GM19099 (cell line): ENCODE measurements around the gene TPGS1.

Experiments used
- POLR2A ChIP-seq: IDR thresholded peaks from 3 replicates; pipeline ENCODE4 v1.6.1; 2011; ENCODE audit warnings: low read depth; ENCODE audit not compliant: insufficient read length; ENCODE audit errors: extremely low read depth

The TPGS1 gene

DNA sequence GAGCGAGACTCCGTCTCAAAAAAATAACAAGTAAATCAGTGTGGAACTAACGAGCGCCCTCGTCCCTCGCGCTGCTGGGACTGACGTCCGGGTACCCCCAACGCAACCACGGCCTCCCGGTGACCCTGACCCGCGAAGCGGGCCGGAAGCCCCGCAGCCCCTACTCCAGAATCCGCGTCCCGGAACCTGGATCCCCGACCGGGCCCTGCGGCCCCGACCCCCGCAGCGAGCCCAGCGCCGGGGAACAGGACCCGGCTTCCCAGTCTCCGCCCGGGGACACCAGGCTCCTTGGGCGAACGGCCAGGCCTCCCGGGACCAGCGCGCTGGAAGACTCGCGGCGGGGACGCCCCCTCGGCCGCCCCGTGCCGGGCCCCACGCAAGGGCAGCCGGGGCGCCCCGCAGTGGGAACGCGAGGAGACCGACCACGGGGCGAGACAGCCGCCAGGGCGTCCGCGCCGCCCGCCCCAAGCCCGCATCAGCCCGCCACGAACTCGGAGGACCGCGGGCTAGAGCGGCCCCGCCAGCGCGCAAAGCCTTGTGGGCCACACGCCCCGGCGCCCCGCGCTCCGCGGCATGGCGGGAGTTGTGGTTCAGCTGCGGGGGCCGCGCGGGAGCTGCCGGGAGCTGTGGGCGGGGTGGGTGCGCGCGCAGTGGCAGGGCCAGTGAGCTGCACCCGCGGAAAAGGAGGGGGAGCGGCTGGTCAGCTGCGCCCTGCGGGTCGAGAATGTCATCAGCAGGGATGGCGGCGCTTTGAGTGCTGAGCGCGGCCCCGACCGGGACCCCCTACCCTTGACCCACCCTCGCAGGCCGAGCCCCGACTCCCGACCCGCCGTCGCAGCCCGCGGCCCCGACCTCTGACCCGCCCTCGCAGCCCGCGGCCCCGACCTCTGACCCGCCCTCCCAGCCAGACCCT, 18.5 kb upstream of the TPGS1 start:
- peak; percentile 84 for TF ChIP-seq POLR2A

DNA sequence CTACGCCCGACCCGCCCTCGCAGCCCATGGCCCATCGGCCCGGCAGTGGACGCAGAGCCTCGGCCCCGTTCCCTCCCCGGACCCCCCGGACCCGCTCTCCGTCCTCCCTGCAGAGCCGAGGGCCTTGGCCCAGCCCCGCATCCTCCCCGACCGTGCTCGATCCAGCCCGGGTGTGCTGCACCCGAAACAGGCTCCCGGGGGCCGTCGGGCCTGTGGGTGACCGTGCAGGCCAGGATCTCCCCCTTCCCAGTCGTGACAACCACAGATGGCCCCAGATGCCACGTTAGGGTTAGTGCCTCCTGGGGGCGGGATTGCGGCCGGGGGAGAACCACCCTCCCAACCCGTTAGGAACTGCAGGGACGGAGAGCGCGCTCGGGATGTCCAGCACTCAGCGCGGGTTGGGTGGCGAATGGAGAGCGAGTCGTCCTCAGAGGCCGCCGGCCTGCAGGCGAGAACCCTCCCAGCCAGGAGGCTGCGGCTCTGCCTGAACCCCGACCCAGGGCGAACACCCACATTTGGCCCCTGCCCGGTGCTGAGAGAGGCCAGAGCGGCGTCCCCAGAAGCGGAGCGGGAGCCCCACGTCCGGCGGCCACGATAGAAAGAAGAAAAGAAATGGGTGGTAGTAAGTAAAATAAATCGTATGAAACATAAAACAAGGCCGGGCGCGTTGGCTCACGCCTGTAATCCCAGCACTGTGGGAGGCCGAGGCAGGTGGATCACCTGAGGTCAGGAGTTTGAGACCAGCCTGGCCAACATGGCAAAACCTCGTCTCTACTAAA, 17.7 kb upstream of the TPGS1 start:
- TF ChIP-seq POLR2A, result no peak

DNA sequence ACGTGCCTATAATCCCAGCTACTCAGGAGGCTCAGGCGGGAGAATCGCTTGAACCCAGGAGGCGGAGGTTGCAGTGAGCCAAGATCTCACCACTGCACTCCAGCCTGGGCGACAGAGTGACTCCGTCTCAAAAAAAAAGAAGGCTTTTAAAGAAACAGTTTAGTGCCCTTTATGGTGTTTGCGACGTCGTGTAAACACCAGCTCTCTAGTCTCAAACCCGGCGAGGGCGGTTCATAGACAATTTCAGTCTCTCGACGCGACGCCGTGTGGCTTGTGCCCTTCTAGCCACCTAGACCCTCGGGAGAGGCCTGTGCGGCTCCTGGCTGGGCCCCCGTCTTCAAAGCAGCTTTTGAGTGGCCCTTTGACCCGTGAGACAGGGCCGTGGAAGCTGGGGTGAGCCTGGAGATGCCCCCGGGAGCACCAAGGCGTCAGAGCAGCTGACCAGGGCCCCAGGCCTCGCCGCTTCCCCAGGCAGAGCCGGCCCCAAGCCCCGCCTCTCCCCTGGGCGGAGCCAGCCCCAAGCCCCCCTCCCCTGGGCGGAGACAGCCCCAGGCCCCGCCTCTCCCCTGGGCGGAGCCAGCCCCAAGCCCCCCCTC, 16.1 kb upstream of the TPGS1 start:
- TF ChIP-seq POLR2A, result no peak

DNA sequence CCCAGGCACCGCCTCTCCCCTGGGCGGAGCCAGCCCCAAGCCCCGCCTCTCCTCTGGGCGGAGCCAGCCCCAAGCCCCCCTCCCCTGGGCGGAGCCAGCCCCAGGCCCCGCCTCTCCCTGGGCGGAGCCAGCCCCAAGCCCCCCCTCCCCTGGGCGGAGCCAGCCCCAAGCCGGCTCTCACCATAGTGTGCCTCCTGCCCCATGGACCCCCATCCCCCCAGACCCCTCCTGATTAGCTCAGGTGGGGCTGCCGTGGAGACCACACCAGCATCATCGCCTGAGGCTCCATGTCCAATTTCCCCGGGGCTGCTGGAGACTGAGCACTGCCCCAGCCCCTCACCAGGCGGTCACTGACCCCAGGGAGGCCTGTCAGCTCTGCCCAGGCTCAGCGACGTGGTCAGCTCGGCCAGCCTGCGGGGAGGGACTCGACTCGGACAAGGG, 15.2 kb upstream of the TPGS1 start:
- TF ChIP-seq POLR2A, result no peak

DNA sequence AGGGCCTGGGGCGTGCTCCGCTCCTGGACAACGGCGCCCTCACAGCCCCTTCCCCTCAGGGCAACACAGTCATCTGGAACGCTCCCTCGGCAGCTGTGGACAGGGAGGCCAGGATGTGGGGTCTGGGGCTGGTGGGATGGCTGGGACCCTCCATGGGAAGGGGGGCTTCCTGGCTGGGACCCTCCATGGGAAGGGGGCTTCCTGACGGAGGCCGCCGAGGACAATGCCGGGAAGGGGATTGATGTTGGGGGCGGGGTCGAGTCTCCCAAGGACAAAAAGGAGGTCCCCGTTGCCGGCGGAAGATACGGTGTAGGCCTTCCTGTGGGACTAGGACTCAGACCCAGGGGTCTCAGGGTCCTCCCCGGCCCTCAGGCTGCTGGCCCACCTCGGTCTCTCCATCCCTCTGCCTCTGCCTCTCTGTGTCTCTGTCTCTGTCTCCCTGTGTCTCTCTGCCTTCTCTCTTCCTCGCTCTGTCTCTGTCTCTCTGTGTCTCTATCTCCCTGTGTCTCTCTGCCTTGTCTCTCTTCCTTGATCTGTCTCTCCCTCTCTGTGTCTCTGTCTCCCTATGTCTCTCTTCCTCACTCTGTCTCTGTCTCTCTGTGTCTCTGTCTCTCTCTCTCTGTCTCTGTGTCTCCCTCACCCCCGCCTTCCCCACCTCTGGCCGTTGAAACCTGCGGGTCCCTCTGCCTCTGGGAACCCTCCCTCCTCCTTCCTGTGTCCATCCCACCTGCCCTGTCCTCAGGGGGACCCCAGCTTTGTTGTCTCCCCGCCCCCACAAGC, 13.7 kb upstream of the TPGS1 start:
- TF ChIP-seq POLR2A, result no peak

DNA sequence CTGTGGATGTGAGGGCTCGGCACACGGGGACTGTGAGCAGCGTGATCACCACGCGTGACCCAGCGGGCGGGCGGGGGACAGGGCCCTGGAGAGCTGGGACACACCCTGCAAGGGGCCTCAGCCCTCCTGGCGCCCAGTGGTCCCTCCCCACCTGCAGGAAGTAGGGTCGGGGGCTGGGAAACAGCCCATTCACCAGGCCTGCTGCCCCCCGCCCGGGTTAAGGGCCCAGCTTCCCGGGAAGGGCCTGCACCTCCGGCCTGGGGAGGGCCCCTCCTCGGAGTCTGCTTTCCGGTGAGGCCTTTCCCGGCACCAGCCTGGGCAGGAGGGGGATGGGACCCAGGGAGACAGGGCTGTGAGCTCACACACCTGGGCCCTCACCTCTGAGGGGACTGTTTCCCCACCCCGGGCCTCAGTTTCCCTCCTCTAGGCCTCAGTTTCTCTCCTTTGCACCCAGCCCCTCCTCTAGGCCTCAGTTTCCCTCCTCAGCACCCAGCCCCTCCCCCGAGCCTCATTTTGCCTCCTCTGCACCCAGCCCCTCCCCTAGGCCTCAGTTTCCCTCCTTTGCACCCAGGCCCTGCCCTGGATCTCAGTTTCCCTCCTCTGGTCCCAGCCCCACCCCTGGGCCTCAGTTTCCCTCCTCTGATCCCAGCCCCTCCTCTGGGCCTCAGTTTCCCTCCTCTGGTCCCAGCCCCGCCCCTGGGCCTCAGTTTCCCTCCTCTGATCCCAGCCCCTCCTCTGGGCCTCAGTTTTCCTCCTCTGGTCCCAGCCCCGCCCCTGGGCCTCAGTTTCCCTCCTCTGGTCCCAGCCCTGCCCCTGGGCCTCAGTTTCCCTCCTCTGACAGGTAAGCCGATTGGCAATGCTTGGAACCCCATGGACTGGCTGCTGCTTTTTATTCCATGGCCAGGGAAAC, 12.9 kb upstream of the TPGS1 start:
- no peak for TF ChIP-seq POLR2A

DNA sequence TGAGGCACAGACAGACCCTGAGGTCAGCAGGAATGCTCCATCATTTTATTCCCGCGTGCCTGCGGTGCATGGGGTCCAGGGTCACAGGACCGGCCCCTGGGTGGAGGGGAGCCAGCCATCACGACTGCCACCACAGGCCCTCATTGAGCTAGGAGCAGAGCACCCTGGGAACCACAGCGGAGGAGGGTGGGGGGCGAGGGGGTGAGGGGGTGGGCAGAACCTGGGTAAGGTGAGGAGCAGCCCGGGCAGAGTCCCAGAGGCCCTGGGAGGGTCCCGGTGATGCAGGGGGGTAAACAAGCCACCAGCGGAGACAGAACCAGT, 12.3 kb upstream of the TPGS1 start:
- TF ChIP-seq POLR2A, result no peak

DNA sequence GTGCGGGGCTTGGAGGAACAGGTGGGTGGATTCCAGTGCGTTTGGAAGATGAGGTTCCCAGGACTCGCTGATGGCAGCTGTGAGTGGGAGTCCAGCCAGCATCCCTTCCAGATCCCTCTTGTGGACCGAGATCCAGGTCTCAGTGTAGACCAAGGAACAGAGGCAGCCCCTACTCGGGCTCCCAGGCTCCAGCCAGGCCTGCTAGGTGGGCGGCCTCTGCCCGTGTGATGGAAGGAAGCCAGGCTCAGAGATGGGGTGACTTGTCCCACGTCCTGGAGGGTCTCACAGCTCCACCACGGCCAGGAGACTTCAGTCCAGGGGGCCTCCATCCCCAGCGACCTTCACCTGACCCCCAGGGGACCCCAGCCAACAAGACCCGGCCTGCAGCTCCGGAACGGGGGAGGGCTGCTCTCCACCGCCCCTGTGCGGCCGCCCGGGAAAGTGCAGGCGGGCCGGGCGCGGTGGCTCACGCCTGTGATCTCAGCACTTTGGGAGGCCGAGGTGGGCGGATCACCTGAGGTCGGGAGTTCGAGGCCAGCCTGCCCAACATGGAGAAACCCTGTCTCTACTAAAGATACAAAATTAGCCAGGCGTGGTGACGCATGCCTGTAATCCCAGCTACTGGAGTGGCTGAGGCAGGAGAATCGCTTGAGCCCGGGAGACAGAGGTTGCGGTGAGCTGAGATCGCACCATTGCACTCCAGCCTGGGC, 11.7 kb upstream of the TPGS1 start:
- no peak for TF ChIP-seq POLR2A

DNA sequence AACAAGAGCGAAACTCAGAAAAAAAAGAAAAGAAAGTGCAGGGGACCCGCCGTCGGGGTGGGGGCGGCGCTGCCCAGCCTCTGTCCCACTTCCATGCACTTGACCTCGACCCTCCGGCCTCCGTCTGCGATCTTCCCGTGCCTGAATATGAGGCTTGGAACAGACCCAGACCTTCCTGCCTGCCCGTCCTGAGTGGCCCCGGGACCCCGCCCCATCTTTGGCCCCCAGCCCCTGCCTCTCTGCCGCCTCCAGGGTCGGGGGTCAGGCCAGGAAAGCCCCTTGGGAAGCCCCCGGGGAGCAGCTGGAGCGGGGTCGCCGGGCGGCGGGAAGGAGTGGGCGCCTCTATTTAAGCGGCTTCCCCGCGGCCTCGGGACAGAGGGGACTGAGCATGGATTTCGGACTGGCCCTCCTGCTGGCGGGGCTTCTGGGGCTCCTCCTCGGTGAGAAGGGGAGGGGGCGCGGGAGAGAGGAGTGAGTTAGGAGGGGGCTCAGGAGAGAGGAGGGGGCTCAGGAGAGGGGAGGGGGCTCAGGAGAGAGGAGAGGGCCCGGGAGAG, 11.1 kb upstream of the TPGS1 start, which contains the start of gene MADCAM1:
TSS of gene MADCAM1 (plus strand) at position 375 of the 554 bp plus-strand sequence. CDS start at position 389, 14 bp downstream.
- no peak for TF ChIP-seq POLR2A

DNA sequence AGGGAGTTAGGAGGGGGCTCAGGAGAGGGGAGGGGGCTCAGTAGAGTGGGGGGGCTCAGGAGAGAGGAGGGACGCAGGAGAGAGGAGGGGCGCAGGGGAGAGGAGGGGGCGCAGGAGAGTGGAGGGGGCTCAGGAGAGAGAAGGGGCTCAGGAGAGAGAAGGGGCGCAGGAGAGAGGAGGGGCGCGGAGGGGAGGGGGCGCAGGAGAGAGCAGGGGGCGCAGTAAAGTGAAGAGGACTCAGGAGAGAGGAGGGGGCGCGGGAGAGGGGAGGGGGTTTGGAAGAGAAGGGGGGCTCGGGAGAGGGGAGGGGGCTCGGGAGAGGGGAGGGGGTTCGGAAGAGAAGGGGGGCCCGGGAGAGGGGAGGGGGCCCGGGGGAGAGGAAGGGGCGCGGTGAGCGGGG, 10.3 kb upstream of the TPGS1 start:
- TF ChIP-seq POLR2A, result no peak

DNA sequence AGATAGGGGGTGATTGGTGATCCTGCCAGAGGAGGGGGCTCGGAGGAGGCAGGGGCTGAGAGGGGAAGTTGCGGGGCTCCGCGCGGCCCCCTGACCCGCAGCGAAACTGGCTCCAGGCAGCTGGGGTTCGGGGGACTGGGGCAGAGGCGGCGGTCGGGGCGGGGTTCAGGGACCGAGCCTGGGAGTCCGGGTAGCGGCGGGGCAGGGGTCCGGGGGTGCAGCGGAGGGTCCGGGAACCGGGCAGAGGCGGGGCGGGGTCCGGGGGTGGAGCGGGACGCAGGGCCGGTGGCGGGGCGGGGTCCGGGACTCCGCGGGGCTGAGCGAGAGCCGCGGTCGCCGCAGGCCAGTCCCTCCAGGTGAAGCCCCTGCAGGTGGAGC, 9.8 kb upstream of the TPGS1 start:
- TF ChIP-seq POLR2A, result no peak

DNA sequence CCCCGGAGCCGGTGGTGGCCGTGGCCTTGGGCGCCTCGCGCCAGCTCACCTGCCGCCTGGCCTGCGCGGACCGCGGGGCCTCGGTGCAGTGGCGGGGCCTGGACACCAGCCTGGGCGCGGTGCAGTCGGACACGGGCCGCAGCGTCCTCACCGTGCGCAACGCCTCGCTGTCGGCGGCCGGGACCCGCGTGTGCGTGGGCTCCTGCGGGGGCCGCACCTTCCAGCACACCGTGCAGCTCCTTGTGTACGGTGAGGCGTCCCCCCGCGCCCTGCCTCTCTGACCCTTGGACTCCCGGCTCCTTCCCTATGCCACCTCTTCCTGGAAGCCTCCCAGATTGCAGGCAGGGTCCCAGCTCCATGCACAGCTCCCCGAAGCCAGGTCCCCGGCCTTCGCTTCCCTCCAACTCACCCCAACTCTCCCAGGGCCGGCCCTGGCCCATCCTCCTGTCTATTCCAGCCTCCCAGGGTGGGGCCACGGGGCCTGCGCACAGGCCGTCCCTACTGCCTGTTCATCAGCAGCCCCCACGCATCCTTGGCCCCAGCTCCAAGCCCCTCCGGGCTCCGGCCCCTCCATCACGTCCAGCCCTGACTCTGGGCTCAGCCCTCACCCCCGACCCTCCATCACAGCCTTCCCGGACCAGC, 9.3 kb upstream of the TPGS1 start:
- no peak for TF ChIP-seq POLR2A
